ENCODE results near the gene C1QTNF5.

DNA sequence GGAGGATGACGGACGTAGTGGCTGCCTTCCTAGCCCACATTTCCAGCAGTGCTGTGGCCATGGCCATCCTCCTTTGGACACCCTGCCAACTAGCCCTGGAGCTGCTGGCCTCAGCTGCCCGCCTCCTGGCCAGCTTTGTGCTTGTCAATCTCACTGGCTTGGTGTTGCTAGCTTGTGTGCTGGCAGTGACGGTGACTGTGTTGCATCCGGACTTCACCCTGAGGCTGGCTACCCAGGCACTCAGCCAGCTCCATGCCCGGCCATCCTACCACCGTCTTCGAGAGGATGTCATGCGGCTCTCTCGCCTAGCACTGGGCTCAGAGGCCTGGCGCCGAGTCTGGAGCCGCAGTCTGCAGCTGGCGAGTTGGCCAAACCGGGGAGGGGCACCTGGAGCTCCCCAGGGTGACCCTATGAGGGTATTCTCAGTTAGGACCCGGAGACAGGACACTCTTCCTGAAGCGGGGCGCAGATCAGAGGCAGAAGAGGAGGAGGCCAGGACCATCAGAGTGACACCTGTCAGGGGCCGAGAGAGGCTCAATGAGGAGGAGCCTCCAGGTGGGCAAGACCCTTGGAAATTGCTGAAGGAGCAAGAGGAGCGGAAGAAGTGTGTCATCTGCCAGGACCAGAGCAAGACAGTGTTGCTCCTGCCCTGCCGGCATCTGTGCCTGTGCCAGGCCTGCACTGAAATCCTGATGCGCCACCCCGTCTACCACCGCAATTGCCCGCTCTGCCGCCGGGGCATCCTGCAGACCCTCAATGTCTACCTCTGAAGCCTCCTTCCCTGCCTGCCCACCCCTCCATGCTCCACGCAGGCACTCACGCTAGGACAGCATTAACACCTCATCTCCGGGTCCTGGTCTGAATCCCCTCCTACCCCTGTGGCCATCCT is 4.8 kb downstream of the C1QTNF5 start:
- no peak for TF ChIP-seq EZH2 (IDR thresholded peaks at IDR 0.05; ENCODE audit: borderline replicate concordance)
- TF ChIP-seq, protein P1, sequence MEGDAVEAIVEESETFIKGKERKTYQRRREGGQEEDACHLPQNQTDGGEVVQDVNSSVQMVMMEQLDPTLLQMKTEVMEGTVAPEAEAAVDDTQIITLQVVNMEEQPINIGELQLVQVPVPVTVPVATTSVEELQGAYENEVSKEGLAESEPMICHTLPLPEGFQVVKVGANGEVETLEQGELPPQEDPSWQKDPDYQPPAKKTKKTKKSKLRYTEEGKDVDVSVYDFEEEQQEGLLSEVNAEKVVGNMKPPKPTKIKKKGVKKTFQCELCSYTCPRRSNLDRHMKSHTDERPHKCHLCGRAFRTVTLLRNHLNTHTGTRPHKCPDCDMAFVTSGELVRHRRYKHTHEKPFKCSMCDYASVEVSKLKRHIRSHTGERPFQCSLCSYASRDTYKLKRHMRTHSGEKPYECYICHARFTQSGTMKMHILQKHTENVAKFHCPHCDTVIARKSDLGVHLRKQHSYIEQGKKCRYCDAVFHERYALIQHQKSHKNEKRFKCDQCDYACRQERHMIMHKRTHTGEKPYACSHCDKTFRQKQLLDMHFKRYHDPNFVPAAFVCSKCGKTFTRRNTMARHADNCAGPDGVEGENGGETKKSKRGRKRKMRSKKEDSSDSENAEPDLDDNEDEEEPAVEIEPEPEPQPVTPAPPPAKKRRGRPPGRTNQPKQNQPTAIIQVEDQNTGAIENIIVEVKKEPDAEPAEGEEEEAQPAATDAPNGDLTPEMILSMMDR (IDR thresholded peaks at IDR 0.05; ENCODE audit: poor library complexity), result no peak
- TF ChIP-seq EZH2phosphoT487 (IDR thresholded peaks at IDR 0.05; ENCODE audit: low read depth, severe bottlenecking, unreplicated experiment), result no peak

Measured in hepatocyte (in vitro differentiated cells).